Peyer's patch (tissue), 4 donors: ENCODE measurements around the gene MGAT5B.

Source experiments
- CTCF ChIP-seq, 6 experiments: fragments of 450-650 bp in 4 of 6; fragments of 200-600 bp in 2 of 6; sonication (generic) in 1 of 6; IDR thresholded peaks; one replicate each; pipeline ENCODE4 v1.5.1; 2017 to 2019; ENCODE audit warnings: antibody characterized with exemption in 6 of 6, mild to moderate bottlenecking in 3 of 6, moderate library complexity in 1 of 6
- POLR2A ChIP-seq, 2 donors: fragments of 450-650 bp; IDR thresholded peaks; one replicate each; pipeline ENCODE4 v1.5.1; 2017; ENCODE audit warnings: antibody characterized with exemption in 2 of 2, mild to moderate bottlenecking in 2 of 2, moderate library complexity in 2 of 2

- TF ChIP-seq POLR2A (IDR thresholded peaks at IDR 0.05) (no peak), CTCF (IDR thresholded peaks at IDR 0.05) (no peak)
Measured at GRCh38 chr17:76824093-76824492, 44.1 kb upstream of the MGAT5B start.
